ENCODE measurements around the gene ZBTB20. TPM values are rescaled to one million over a fixed set of nuclear protein-coding genes. Genes with fewer than 3 reads are reported as not detected.

Gene ZBTB20
- total RNA-seq, 1 experiment from 2014 or later = 12.8 TPM

DNA sequence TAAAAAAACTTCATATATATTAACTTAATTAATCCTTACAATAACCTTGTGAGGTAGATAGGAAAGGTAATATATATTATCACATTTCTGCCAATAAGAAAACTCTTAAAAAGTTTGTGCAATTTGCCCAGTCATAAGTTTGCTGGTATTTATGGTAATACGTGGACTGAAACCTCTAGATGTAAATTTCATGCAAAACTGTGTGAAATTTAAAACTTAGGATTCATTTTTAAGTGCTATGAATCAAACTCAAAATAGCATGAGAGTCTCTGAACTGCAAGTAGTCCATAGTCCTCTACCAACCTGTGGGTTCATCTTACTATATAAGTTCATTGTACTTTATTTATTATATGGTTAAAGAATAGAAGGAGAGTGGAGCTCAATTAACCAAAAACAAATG, 56.4 kb downstream of the ZBTB20 start:
- H3K9me3 Mint-ChIP-seq (ENCODE audit: unreplicated experiment) = no peaks in the 10 kb centered on the region

GRCh38 chr3:115089481-115089880, 57.6 kb downstream of the ZBTB20 start:
- no peak overlapping the region for H3K4me3 Mint-ChIP-seq (ENCODE audit: unreplicated experiment)
- no peaks in the 10 kb centered on the region for H3K9me3 Mint-ChIP-seq (ENCODE audit: unreplicated experiment)
- Histone ChIP-seq H3K27me3 (replicated peaks; ENCODE audit: control insufficient read depth, insufficient read depth, low read length) (no peaks in the 10 kb centered on the region), H3K4me1 (no peaks in the 10 kb centered on the region), H3K36me3 (ENCODE audit: control insufficient read depth, insufficient read depth, low read length) (no peaks in the 10 kb centered on the region), H3K9me3 (no peaks in the 10 kb centered on the region), H3K4me3 (ENCODE audit: low read depth, low read length) (no peak overlapping the region)
- intact Hi-C loops (cut with micrococcal nuclease; ENCODE audit: unreplicated experiment) = no loop called here
- H3K36me3 Mint-ChIP-seq (ENCODE audit: insufficient read depth, unreplicated experiment) = no peaks in the 10 kb centered on the region
- ChIA-PET CTCF (interaction anchor here (0.6 kb wide), 1 partner anchor 262 kb away, joined by 3 read pairs; no protein-coding TSS in a partner anchor), POLR2A (no interaction called here)
- H3K27ac Mint-ChIP-seq (ENCODE audit: unreplicated experiment) = no peak overlapping the region
- BruUV-seq (replicated peaks) = no TSS peak
- no peak for TF ChIP-seq CTCF (IDR thresholded peaks at IDR 0.05; ENCODE audit: insufficient read depth in 1 of 2, low read depth in 1 of 2, low read length in 1 of 2, severe bottlenecking in 1 of 2, unreplicated experiment in 1 of 2)
- peaks cover 5% of the 10 kb centered on the region for H3K27me3 Mint-ChIP-seq (ENCODE audit: insufficient read depth, unreplicated experiment)
- H3K4me1 Mint-ChIP-seq (ENCODE audit: low read depth, unreplicated experiment) = no peaks in the 10 kb centered on the region
- no peak for DNase-seq

More for the DNA sequence above, 56.4 kb downstream of the ZBTB20 start:
- H3K27ac Mint-ChIP-seq (ENCODE audit: unreplicated experiment) = no peak overlapping the region
- ChIA-PET POLR2A (no interaction called here), CTCF (no interaction called here)
- Histone ChIP-seq H3K36me3 (ENCODE audit: control insufficient read depth, insufficient read depth, low read length) (no peaks in the 10 kb centered on the region), H3K27me3 (replicated peaks; ENCODE audit: control insufficient read depth, insufficient read depth, low read length) (no peaks in the 10 kb centered on the region), H3K4me1 (no peaks in the 10 kb centered on the region), H3K4me3 (ENCODE audit: low read depth, low read length) (no peak overlapping the region), H3K9me3 (no peaks in the 10 kb centered on the region)
- no peaks in the 10 kb centered on the region for H3K36me3 Mint-ChIP-seq (ENCODE audit: insufficient read depth, unreplicated experiment)
- peaks cover 5% of the 10 kb centered on the region for H3K27me3 Mint-ChIP-seq (ENCODE audit: insufficient read depth, unreplicated experiment)
- no peak for DNase-seq
- no TSS peak for BruUV-seq (replicated peaks)
- no peak for TF ChIP-seq CTCF (IDR thresholded peaks at IDR 0.05; ENCODE audit: insufficient read depth in 1 of 2, low read depth in 1 of 2, low read length in 1 of 2, severe bottlenecking in 1 of 2, unreplicated experiment in 1 of 2)
- H3K4me1 Mint-ChIP-seq (ENCODE audit: low read depth, unreplicated experiment) = no peaks in the 10 kb centered on the region
- no peak overlapping the region for H3K4me3 Mint-ChIP-seq (ENCODE audit: unreplicated experiment)
- intact Hi-C loops (cut with micrococcal nuclease; ENCODE audit: unreplicated experiment) = loop anchor here (5.0 kb wide), 1 partner anchor 708 kb away; no protein-coding TSS in a partner anchor

GRCh38 chr3:115087512-115087911, 59.6 kb downstream of the ZBTB20 start:
- no peak overlapping the region for H3K4me3 ChIP-seq (ENCODE audit: low read depth, low read length)
- Mint-ChIP-seq H3K27me3 (ENCODE audit: insufficient read depth, unreplicated experiment) (no peaks in the 10 kb centered on the region), H3K36me3 (ENCODE audit: insufficient read depth, unreplicated experiment) (no peaks in the 10 kb centered on the region), H3K9me3 (ENCODE audit: unreplicated experiment) (no peaks in the 10 kb centered on the region), H3K4me1 (ENCODE audit: low read depth, unreplicated experiment) (no peaks in the 10 kb centered on the region), H3K4me3 (ENCODE audit: unreplicated experiment) (no peak overlapping the region), H3K27ac (ENCODE audit: unreplicated experiment) (no peak overlapping the region)
- intact Hi-C loops (cut with micrococcal nuclease; ENCODE audit: unreplicated experiment) = no loop called here
- H3K9me3 ChIP-seq = no peaks in the 10 kb centered on the region
- no peak for DNase-seq
- POLR2A ChIA-PET = no interaction called here
- no TSS peak for BruUV-seq (replicated peaks)
- no peak for TF ChIP-seq CTCF (IDR thresholded peaks at IDR 0.05; ENCODE audit: insufficient read depth in 1 of 2, low read depth in 1 of 2, low read length in 1 of 2, severe bottlenecking in 1 of 2, unreplicated experiment in 1 of 2)
- H3K27me3 ChIP-seq (replicated peaks; ENCODE audit: control insufficient read depth, insufficient read depth, low read length) = no peaks in the 10 kb centered on the region
- H3K36me3 ChIP-seq (ENCODE audit: control insufficient read depth, insufficient read depth, low read length) = no peaks in the 10 kb centered on the region
- no peaks in the 10 kb centered on the region for H3K4me1 ChIP-seq
- CTCF ChIA-PET = no interaction called here

Measured in Caco-2 (cell line).